Tibial artery (tissue), 4 donors: ENCODE measurements around the gene ATP8A1.

Source experiments
- DNase-seq, 2 donors: peaks; one replicate each; pipeline ENCODE4 v3.0.0-alpha.2; 2019
- H3K27ac ChIP-seq, 2 donors: fragments of 200-600 bp; sonication (generic) in 1 of 2; 1 replicate in 1 of 2; 2 replicates in 1 of 2; pipeline ENCODE4 v1.5.1; 2018 to 2019; ENCODE audit warnings: mild to moderate bottlenecking in 1 of 2
- H3K27me3 ChIP-seq, 2 donors: fragments of 200-600 bp; sonication (generic) in 1 of 2; one replicate each; pipeline versions ENCODE4 v1.5.1 to v1.6.0; 2016 to 2019
- H3K36me3 ChIP-seq, 3 donors: fragments of 200-600 bp; sonication (generic) in 2 of 3; one replicate each; pipeline ENCODE4 v1.5.1; 2016 to 2019; ENCODE audit warnings: mild to moderate bottlenecking in 2 of 3
- H3K4me1 ChIP-seq, 4 donors: fragments of 200-600 bp; sonication (generic) in 2 of 4; 1 replicate in 3 of 4; 2 replicates in 1 of 4; pipeline ENCODE4 v1.5.1; 2016 to 2019
- H3K4me3 ChIP-seq, 2 donors: fragments of 200-600 bp; sonication (generic) in 1 of 2; 1 replicate in 1 of 2; 2 replicates in 1 of 2; pipeline ENCODE4 v1.5.1; 2018 to 2019; ENCODE audit warnings: mild to moderate bottlenecking in 2 of 2
- H3K9me3 ChIP-seq, 3 donors: fragments of 200-600 bp; sonication (generic) in 1 of 3; one replicate each; pipeline ENCODE4 v1.5.1; 2016 to 2019
- CTCF ChIP-seq, 2 experiments: fragments of 200-600 bp in 1 of 2; fragments of 450-650 bp in 1 of 2; IDR thresholded peaks; one replicate each; pipeline ENCODE4 v1.5.1; 2017 to 2019; ENCODE audit warnings: antibody characterized with exemption in 2 of 2, mild to moderate bottlenecking in 1 of 2, moderate library complexity in 1 of 2
- intact Hi-C: fragments of 100-400 bp; cut with DNase I; formaldehyde crosslinking; loops from one replicate; pipeline ENCODE4 v1.15.0; 2023; ENCODE audit warnings: low total_unique reads

ATP8A1 gene

GRCh38 chr4:42566835-42567234 lies 90.1 kb downstream of the ATP8A1 start:
- Histone ChIP-seq H3K27ac (no peak overlapping the region), H3K4me3 (no peak overlapping the region), H3K4me1 (peaks cover 0 to 9% (median 7%) of the 10 kb centered on the region in 4 donors), H3K9me3 (no peaks in the 10 kb centered on the region), H3K27me3 (no peaks in the 10 kb centered on the region), H3K36me3 (no peaks in the 10 kb centered on the region)
- DNase-seq: no peak
- TF ChIP-seq CTCF (IDR thresholded peaks at IDR 0.05): no peak
- intact Hi-C loops: loop anchor here (5.0 kb wide), 1 partner anchor 300 kb away; no protein-coding TSS in a partner anchor

- Histone ChIP-seq H3K36me3 (no peaks in the 10 kb centered on the region), H3K27ac (no peak overlapping the region), H3K27me3 (no peaks in the 10 kb centered on the region), H3K9me3 (no peaks in the 10 kb centered on the region), H3K4me3 (no peak overlapping the region), H3K4me1 (no peaks in the 10 kb centered on the region)
- no peak for DNase-seq
- intact Hi-C loops: no loop called here
- no peak for TF ChIP-seq CTCF (IDR thresholded peaks at IDR 0.05)
These were observed 94.9 kb downstream of the ATP8A1 start for GRCh38 chr4:42562016-42562415.

GRCh38 chr4:42561031-42561430 lies 95.9 kb downstream of the ATP8A1 start:
- Histone ChIP-seq H3K27me3 (no peaks in the 10 kb centered on the region), H3K27ac (no peak overlapping the region), H3K36me3 (no peaks in the 10 kb centered on the region), H3K4me3 (no peak overlapping the region), H3K9me3 (no peaks in the 10 kb centered on the region), H3K4me1 (no peaks in the 10 kb centered on the region)
- no peak for DNase-seq
- TF ChIP-seq CTCF (IDR thresholded peaks at IDR 0.05): no peak
- intact Hi-C loops: no loop called here

GRCh38 chr4:42560467-42560861 lies 96.4 kb downstream of the ATP8A1 start:
- no peak for DNase-seq
- no peaks in the 10 kb centered on the region for H3K9me3 ChIP-seq
- H3K4me1 ChIP-seq: no peaks in the 10 kb centered on the region
- no peaks in the 10 kb centered on the region for H3K36me3 ChIP-seq
- H3K4me3 ChIP-seq: no peak overlapping the region
- no peak for TF ChIP-seq CTCF (IDR thresholded peaks at IDR 0.05)
- intact Hi-C loops: no loop called here
- no peaks in the 10 kb centered on the region for H3K27me3 ChIP-seq
- H3K27ac ChIP-seq: no peak overlapping the region

GRCh38 chr4:42558156-42558555 lies 98.7 kb downstream of the ATP8A1 start:
- Histone ChIP-seq H3K4me1 (no peaks in the 10 kb centered on the region), H3K27me3 (no peaks in the 10 kb centered on the region), H3K27ac (no peak overlapping the region), H3K4me3 (no peak overlapping the region), H3K9me3 (no peaks in the 10 kb centered on the region), H3K36me3 (no peaks in the 10 kb centered on the region)
- intact Hi-C loops: no loop called here
- TF ChIP-seq CTCF (IDR thresholded peaks at IDR 0.05): no peak
- DNase-seq: no peak

- Histone ChIP-seq H3K27me3 (no peaks in the 10 kb centered on the region), H3K4me3 (no peak overlapping the region), H3K36me3 (no peaks in the 10 kb centered on the region), H3K9me3 (no peaks in the 10 kb centered on the region), H3K4me1 (no peaks in the 10 kb centered on the region), H3K27ac (no peak overlapping the region)
- intact Hi-C loops: no loop called here
- DNase-seq: no peak
- no peak for TF ChIP-seq CTCF (IDR thresholded peaks at IDR 0.05)
These were observed 101.1 kb downstream of the ATP8A1 start for GRCh38 chr4:42555828-42556227.
